Neural cell (in vitro differentiated cells): ENCODE data around the gene RUNX1. TPM values are rescaled to one million over a fixed set of nuclear protein-coding genes. Genes with fewer than 3 reads are reported as not detected.

Experiments used
- H2AFZ ChIP-seq: fragments of 200-600, 300-800 bp; sonication (generic), shearing (Covaris generic); 2 replicates; pipeline ENCODE4 v1.6.0; 2014; ENCODE audit warnings: low read depth, mild to moderate bottlenecking, antibody characterized with exemption, low read length, moderate library complexity
- H3F3A ChIP-seq: fragments of 200-600 bp; shearing (Covaris generic); 2 replicates; pipeline ENCODE4 v1.6.1; 2016; ENCODE audit warnings: mild to moderate bottlenecking, moderate library complexity, mixed read lengths, antibody characterized with exemption, low read length; ENCODE audit not compliant: insufficient read depth, poor library complexity, severe bottlenecking
- H3K27ac ChIP-seq: fragments of 200-600, 300-800 bp; sonication (generic), shearing (Covaris generic); 2 replicates; pipeline ENCODE4 v1.5.1; 2014; ENCODE audit warnings: mild to moderate bottlenecking, low read length, moderate library complexity
- H3K27me3 ChIP-seq: fragments of 300-800, 200-600 bp; sonication (generic), shearing (Covaris generic); 2 replicates; pipeline ENCODE4 v1.6.0; 2014; ENCODE audit warnings: mild to moderate bottlenecking, low read depth, low read length, moderate library complexity; ENCODE audit not compliant: insufficient read depth
- H3K36me3 ChIP-seq: fragments of 300-800, 200-600 bp; sonication (generic), shearing (Covaris generic); 2 replicates; pipeline ENCODE4 v1.5.1; 2014; ENCODE audit warnings: mild to moderate bottlenecking, antibody characterized with exemption, low read length, moderate library complexity; ENCODE audit not compliant: insufficient read depth
- H3K4me2 ChIP-seq: fragments of 300-800, 200-600 bp; sonication (generic), shearing (Covaris generic); 2 replicates; pipeline ENCODE4 v1.6.0; 2014; ENCODE audit warnings: mild to moderate bottlenecking, low read length
- H3K4me3 ChIP-seq: fragments of 300-800, 200-600 bp; sonication (generic), shearing (Covaris generic); 2 replicates; pipeline ENCODE4 v1.5.1; 2014; ENCODE audit warnings: mild to moderate bottlenecking, low read length, moderate library complexity
- H3K79me2 ChIP-seq: fragments of 200-600 bp; shearing (Covaris generic); replicated peaks from 2 replicates; pipeline ENCODE4 v1.6.0; 2014; ENCODE audit warnings: mild to moderate bottlenecking, low read length, moderate library complexity; ENCODE audit not compliant: insufficient read depth
- H3K9ac ChIP-seq: fragments of 300-800, 200-600 bp; sonication (generic), shearing (Covaris generic); 2 replicates; pipeline ENCODE4 v1.6.1; 2016; ENCODE audit warnings: mild to moderate bottlenecking, low read length, mixed read lengths
- H3K9me2 ChIP-seq: fragments of 200-600 bp; shearing (Covaris generic); 2 replicates; pipeline ENCODE4 v1.6.1; 2016; ENCODE audit warnings: mild to moderate bottlenecking, low read length, mixed read lengths; ENCODE audit not compliant: insufficient read depth
- H3K9me3 ChIP-seq: fragments of 200-600, 300-800 bp; sonication (generic), shearing (Covaris generic); 2 replicates; pipeline ENCODE4 v1.6.1; 2016; ENCODE audit warnings: mild to moderate bottlenecking, mixed run types, low read length, moderate library complexity, mixed read lengths
- H4K20me1 ChIP-seq: fragments of 200-600 bp; shearing (Covaris generic); 2 replicates; pipeline ENCODE4 v1.6.1; 2016; ENCODE audit warnings: mild to moderate bottlenecking, mixed run types; ENCODE audit not compliant: insufficient read depth
- EZH2 ChIP-seq: fragments of 200-600, 300-800 bp; shearing (Covaris generic), sonication (generic); IDR thresholded peaks from 2 replicates; pipeline ENCODE4 v1.6.1; 2014; ENCODE audit warnings: antibody characterized with exemption, low read length, borderline replicate concordance, mild to moderate bottlenecking; ENCODE audit not compliant: insufficient read depth, poor library complexity, severe bottlenecking
- MXI1 ChIP-seq: fragments of 450-650 bp; conservative IDR thresholded peaks from 2 replicates; pipeline ENCODE4 v1.6.1; 2014; ENCODE audit warnings: antibody characterized with exemption, mild to moderate bottlenecking; ENCODE audit not compliant: poor library complexity, severe bottlenecking
- POLR2AphosphoS5 ChIP-seq: IDR thresholded peaks from 2 replicates; pipeline ENCODE4 v1.6.1; 2012
- RAD21 ChIP-seq: fragments of 450-650 bp; conservative IDR thresholded peaks from 2 replicates; pipeline ENCODE4 v1.6.1; 2014; ENCODE audit warnings: antibody characterized with exemption, mild to moderate bottlenecking, moderate library complexity
- SMC3 ChIP-seq: fragments of 450-650 bp; conservative IDR thresholded peaks from 2 replicates; pipeline ENCODE4 v1.6.1; 2014; ENCODE audit warnings: antibody characterized with exemption, mild to moderate bottlenecking, moderate library complexity; ENCODE audit not compliant: poor library complexity
- TAF1 ChIP-seq: IDR thresholded peaks from 2 replicates; pipeline ENCODE4 v1.6.1; 2012; ENCODE audit warnings: low read depth
- polyA plus RNA-seq: library from polyadenylated mRNA; depleted of rRNA; stranded (reverse); fragments of >200 nt; gene quantifications from 2 replicates; pipeline ENCODE4 v1.2.3, GENCODE V29; 2014
- TF ChIP-seq, protein P1 (sequence below): fragments of 450-650 bp; IDR thresholded peaks from 2 replicates; pipeline ENCODE4 v1.5.1; 2014; ENCODE audit warnings: antibody characterized with exemption, mild to moderate bottlenecking, moderate library complexity; ENCODE audit not compliant: poor library complexity, severe bottlenecking
- TF ChIP-seq, protein P2 (sequence below): IDR thresholded peaks from 2 replicates; pipeline ENCODE4 v1.6.1; 2012; ENCODE audit warnings: borderline replicate concordance

The RUNX1 gene
- polyA plus RNA-seq, 1 donor from 2014 or later: not detected

DNA sequence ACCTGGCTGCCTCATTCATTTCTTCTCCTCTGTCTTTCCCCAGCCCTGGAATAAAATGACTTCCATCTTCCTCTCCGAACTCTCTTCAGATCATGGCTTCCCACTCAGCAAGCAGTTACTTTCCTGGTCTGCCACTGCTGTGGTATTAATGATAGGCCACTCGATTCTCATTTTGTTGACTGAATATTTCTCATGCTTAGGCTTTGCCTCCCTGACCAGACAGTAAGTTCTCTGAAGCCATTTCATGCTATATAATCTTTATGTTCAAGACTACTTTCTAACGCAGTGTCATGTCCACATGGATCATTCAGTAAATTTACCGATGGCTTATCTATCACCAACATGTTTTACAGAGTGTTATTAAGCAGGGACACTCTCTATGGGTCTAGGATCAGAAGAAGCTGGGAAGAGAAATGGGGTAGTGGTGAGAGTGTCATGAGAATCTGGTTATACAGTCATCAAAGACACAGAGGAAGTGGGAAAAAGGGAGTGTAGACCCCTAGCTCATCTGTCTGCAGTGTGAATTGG lies 20.6 kb downstream of the RUNX1 start:
- Histone ChIP-seq H3K36me3 (no peaks in the 10 kb centered on the region), H3K4me3 (no peak overlapping the region), H3K27me3 (peaks cover 29% of the 10 kb centered on the region), H3K9me3 (no peaks in the 10 kb centered on the region), H3K4me2 (no peak overlapping the region), H4K20me1 (no peaks in the 10 kb centered on the region), H2AFZ (no peak overlapping the region), H3K9ac (no peak overlapping the region), H3K27ac (no peak overlapping the region), H3K9me2 (no peaks in the 10 kb centered on the region), H3F3A (no peaks in the 10 kb centered on the region), H3K79me2 (no peaks in the 10 kb centered on the region)
- TF ChIP-seq, protein P1, sequence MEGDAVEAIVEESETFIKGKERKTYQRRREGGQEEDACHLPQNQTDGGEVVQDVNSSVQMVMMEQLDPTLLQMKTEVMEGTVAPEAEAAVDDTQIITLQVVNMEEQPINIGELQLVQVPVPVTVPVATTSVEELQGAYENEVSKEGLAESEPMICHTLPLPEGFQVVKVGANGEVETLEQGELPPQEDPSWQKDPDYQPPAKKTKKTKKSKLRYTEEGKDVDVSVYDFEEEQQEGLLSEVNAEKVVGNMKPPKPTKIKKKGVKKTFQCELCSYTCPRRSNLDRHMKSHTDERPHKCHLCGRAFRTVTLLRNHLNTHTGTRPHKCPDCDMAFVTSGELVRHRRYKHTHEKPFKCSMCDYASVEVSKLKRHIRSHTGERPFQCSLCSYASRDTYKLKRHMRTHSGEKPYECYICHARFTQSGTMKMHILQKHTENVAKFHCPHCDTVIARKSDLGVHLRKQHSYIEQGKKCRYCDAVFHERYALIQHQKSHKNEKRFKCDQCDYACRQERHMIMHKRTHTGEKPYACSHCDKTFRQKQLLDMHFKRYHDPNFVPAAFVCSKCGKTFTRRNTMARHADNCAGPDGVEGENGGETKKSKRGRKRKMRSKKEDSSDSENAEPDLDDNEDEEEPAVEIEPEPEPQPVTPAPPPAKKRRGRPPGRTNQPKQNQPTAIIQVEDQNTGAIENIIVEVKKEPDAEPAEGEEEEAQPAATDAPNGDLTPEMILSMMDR: no peak
- TF ChIP-seq, protein P2, sequence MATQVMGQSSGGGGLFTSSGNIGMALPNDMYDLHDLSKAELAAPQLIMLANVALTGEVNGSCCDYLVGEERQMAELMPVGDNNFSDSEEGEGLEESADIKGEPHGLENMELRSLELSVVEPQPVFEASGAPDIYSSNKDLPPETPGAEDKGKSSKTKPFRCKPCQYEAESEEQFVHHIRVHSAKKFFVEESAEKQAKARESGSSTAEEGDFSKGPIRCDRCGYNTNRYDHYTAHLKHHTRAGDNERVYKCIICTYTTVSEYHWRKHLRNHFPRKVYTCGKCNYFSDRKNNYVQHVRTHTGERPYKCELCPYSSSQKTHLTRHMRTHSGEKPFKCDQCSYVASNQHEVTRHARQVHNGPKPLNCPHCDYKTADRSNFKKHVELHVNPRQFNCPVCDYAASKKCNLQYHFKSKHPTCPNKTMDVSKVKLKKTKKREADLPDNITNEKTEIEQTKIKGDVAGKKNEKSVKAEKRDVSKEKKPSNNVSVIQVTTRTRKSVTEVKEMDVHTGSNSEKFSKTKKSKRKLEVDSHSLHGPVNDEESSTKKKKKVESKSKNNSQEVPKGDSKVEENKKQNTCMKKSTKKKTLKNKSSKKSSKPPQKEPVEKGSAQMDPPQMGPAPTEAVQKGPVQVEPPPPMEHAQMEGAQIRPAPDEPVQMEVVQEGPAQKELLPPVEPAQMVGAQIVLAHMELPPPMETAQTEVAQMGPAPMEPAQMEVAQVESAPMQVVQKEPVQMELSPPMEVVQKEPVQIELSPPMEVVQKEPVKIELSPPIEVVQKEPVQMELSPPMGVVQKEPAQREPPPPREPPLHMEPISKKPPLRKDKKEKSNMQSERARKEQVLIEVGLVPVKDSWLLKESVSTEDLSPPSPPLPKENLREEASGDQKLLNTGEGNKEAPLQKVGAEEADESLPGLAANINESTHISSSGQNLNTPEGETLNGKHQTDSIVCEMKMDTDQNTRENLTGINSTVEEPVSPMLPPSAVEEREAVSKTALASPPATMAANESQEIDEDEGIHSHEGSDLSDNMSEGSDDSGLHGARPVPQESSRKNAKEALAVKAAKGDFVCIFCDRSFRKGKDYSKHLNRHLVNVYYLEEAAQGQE: no peak
- TF ChIP-seq RAD21: no peak
- no peak for TF ChIP-seq MXI1
- TF ChIP-seq EZH2: no peak
- TF ChIP-seq SMC3: no peak
- no peak for TF ChIP-seq TAF1
- no peak for TF ChIP-seq POLR2AphosphoS5

DNA sequence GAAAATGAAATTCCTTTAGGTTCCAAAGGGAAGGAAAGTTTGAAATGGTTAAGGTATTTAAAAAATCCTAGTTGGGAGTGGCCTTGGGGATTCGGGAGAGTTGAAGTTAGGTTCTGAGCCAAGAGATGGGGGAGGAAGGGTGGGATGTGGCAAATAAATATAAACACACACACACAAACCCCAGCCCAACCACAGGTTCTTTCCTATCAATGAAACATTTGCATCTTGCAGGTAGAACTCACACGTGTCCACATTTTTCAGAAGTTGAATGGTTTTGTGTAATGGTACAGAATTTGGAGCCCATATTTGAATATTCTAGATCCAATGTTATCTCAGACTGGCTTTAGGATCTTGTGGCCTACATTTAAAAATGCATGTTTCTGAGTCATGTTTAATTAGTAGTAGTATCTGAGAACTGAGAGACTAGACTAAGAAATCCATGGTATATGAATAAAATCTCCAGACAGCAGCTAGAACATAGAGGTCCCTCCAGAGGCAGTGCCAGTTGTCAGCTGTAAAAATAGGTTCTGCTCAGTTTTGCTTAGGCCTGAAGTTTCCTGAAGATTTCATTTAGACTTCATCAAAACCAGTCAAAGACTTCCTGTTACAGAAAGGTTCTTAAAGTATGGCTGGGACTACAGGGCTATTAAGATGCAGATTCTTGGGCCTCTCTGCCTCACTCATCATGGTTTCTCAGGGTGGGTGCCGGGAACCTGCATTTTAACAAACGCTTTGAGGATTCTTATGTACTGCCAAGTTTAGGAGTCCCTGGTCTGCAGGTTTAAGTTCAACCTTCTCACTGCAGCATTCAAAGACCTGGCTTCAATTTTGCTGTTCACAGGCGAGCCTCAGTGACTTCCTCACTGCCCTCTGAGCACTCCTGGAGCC lies 21.3 kb downstream of the RUNX1 start:
- Histone ChIP-seq H3K4me3 (no peak overlapping the region), H4K20me1 (no peaks in the 10 kb centered on the region), H3K79me2 (no peaks in the 10 kb centered on the region), H3K9me3 (no peaks in the 10 kb centered on the region), H3K36me3 (no peaks in the 10 kb centered on the region), H3F3A (no peaks in the 10 kb centered on the region), H3K4me2 (no peak overlapping the region), H2AFZ (no peak overlapping the region), H3K27ac (no peak overlapping the region), H3K9me2 (no peaks in the 10 kb centered on the region), H3K9ac (no peak overlapping the region), H3K27me3 (peaks cover 29% of the 10 kb centered on the region)
- TF ChIP-seq MXI1 (no peak), EZH2 (no peak), SMC3 (no peak)
